T-cell (primary cell): ENCODE results near the gene TIAM2. TPM values are rescaled to one million over a fixed set of nuclear protein-coding genes. Genes with fewer than 3 reads are reported as not detected.

Experiments used
- ATAC-seq, 4 experiments: fragments of 200-7000 bp in 3 of 4; fragments of 150-1000 bp in 1 of 4; cut with Tn5 transposase; replicated peaks in 1 of 4; 1 replicate in 3 of 4; 2 replicates in 1 of 4; pipeline ENCODE4 v1.10.0; 2021; ENCODE audit warnings: moderate library complexity in 3 of 4, mild to moderate bottlenecking in 2 of 4, moderate number of reproducible peaks in 1 of 4
- CTCF ChIA-PET, 2 donors: fragments of 300-600 bp; sonication (Branson Sonifier 250); formaldehyde crosslinking; loops; one replicate each; lab custom pipeline; 2022; ENCODE audit warnings: antibody characterized with exemption in 2 of 2; lab: Charles Lee
- POLR2A ChIA-PET, 2 donors: fragments of 300-600 bp; sonication (Branson Sonifier 250); formaldehyde crosslinking; loops; one replicate each; lab custom pipeline; 2022; ENCODE audit warnings: antibody characterized with exemption in 2 of 2; lab: Charles Lee
- DNase-seq, 35 experiments: peaks; one replicate each; pipeline versions ENCODE4 v3.0.0 to v3.0.0-alpha.2; 2013 to 2023
- H3K27ac ChIP-seq: one replicate; pipeline ENCODE4 v1.5.1; 2013; ENCODE audit warnings: low read length
- H3K27me3 ChIP-seq, 2 experiments: replicated peaks in 1 of 2; 1 replicate in 1 of 2; 2 replicates in 1 of 2; pipeline versions ENCODE4 v1.6.1 to v1.7.0; 2013; ENCODE audit warnings: low read length in 1 of 2, mixed read lengths in 1 of 2; ENCODE audit not compliant: control insufficient read depth in 2 of 2, insufficient read depth in 2 of 2; ENCODE audit errors: extremely low read depth in 1 of 2
- H3K36me3 ChIP-seq, 2 donors: 1 replicate in 1 of 2; 2 replicates in 1 of 2; pipeline versions ENCODE4 v1.6.1 to v1.7.0; 2013; ENCODE audit warnings: low read length in 1 of 2; ENCODE audit not compliant: control insufficient read depth in 2 of 2, insufficient read depth in 1 of 2; ENCODE audit errors: extremely low read depth in 1 of 2
- H3K4me1 ChIP-seq, 2 experiments: 1 replicate in 1 of 2; 2 replicates in 1 of 2; pipeline versions ENCODE4 v1.6.1 to v1.7.0; 2013; ENCODE audit warnings: low read length in 2 of 2, mixed read lengths in 1 of 2; ENCODE audit not compliant: insufficient read depth in 2 of 2, control insufficient read depth in 1 of 2; ENCODE audit errors: extremely low read depth in 1 of 2
- H3K4me3 ChIP-seq, 2 donors: 1 replicate in 1 of 2; 2 replicates in 1 of 2; pipeline versions ENCODE4 v1.5.1 to v1.7.0; 2013; ENCODE audit warnings: mild to moderate bottlenecking in 2 of 2, low read length in 1 of 2, moderate library complexity in 1 of 2; ENCODE audit not compliant: control insufficient read depth in 1 of 2; ENCODE audit errors: extremely low read depth in 1 of 2
- H3K9me3 ChIP-seq: 2 replicates; pipeline ENCODE4 v1.7.0; 2013
- H3K27ac Mint-ChIP-seq, 2 donors: one replicate each; pipeline ENCODE4 v1.8.0; 2020 to 2021; ENCODE audit warnings: mild to moderate bottlenecking in 2 of 2, mixed read lengths in 2 of 2
- H3K27me3 Mint-ChIP-seq, 2 donors: one replicate each; pipeline ENCODE4 v1.8.0; 2021 to 2022; ENCODE audit warnings: mixed read lengths in 2 of 2
- H3K36me3 Mint-ChIP-seq: one replicate; pipeline ENCODE4 v1.8.0; 2021; ENCODE audit warnings: mixed read lengths
- H3K4me1 Mint-ChIP-seq, 3 donors: one replicate each; pipeline ENCODE4 v1.8.0; 2020 to 2022; ENCODE audit warnings: mixed read lengths in 3 of 3, mild to moderate bottlenecking in 1 of 3
- H3K4me3 Mint-ChIP-seq, 3 donors: one replicate each; pipeline ENCODE4 v1.8.0; 2020 to 2022; ENCODE audit warnings: mild to moderate bottlenecking in 3 of 3, mixed read lengths in 3 of 3, moderate library complexity in 3 of 3
- H3K9me3 Mint-ChIP-seq, 3 donors: one replicate each; pipeline ENCODE4 v1.8.0; 2020 to 2022; ENCODE audit warnings: mixed read lengths in 3 of 3
- WGBS: methylation state at CpG from one replicate; pipeline ENCODE4 v1.1.5; 2013; ENCODE audit warnings: missing lambda C conversion rate; ENCODE audit not compliant: insufficient coverage; 5-methylcytosine and 5-hydroxymethylcytosine counted together
- total RNA-seq, 35 experiments: library from RNA in 6 of 35; stranded (reverse) in 6 of 35; fragments of 120-200 nt in 1 of 35; gene quantifications; one replicate each; pipeline versions ENCODE4 v1.2.1 to v1.2.4 and lab custom pipeline; 2013 to 2026

The TIAM2 gene
- total RNA-seq, 5 donors from 2014 or later (not counting 1 experiment from before 2014, with no cell fraction given) = 4.6 to 7.1 (median 6.8) TPM

DNA sequence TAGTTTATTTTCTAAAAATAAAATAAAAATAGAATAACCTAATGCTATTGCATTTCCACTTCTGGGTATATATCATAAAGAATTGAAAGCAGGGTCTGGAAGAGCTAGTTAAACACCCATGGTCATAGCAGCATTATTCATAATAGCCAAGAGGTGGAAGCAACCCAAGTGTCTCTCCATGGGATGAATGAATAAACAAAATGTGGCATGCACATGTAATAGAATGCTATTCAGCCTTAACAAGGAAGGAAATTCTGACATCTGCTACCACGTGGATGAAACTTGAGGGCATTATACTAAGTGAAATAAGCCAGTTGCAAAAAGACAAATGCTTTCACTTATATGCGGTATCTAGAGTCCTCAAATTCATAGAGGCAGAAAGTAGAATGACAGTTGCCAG, 130.8 kb downstream of the TIAM2 start:
- Histone ChIP-seq H3K4me1 (no peaks in the 10 kb centered on the region), H3K27me3 (peaks cover 0 to 6% of the 10 kb centered on the region in 2 experiments), H3K4me3 (no peak overlapping the region), H3K9me3 (no peaks in the 10 kb centered on the region), H3K27ac (no peak overlapping the region), H3K36me3 (no peaks in the 10 kb centered on the region)
- Mint-ChIP-seq H3K9me3 (no peaks in the 10 kb centered on the region), H3K27ac (no peak overlapping the region), H3K27me3 (peaks cover 0 to 3% of the 10 kb centered on the region in 2 donors), H3K4me3 (no peak overlapping the region), H3K36me3 (no peaks in the 10 kb centered on the region), H3K4me1 (peaks cover 0 to 6% (median 5%) of the 10 kb centered on the region in 3 donors)
- POLR2A ChIA-PET = no interaction called here
- CTCF ChIA-PET = interaction anchor here in 1 of 2 donors (0.6 kb wide), 1 partner anchor 49 kb away, joined by 9 read pairs; no protein-coding TSS in a partner anchor
- no peak for DNase-seq
- WGBS = 100% methylated on average over 1 of the region's 2 CpGs
- ATAC-seq = no peak

- Histone ChIP-seq H3K36me3 (no peaks in the 10 kb centered on the region), H3K4me3 (no peak overlapping the region), H3K27ac (no peak overlapping the region), H3K9me3 (no peaks in the 10 kb centered on the region), H3K4me1 (no peaks in the 10 kb centered on the region), H3K27me3 (peaks cover 0 to 8% of the 10 kb centered on the region in 2 experiments)
- no peak overlapping the region for H3K27ac Mint-ChIP-seq
- H3K4me3 Mint-ChIP-seq = no peak overlapping the region
- DNase-seq = no peak
- 67% methylated on average over 4 of the region's 10 CpGs for WGBS
- CTCF ChIA-PET = no interaction called here
- H3K27me3 Mint-ChIP-seq = peaks cover 0 to 3% of the 10 kb centered on the region in 2 donors
- POLR2A ChIA-PET = no interaction called here
- H3K9me3 Mint-ChIP-seq = no peaks in the 10 kb centered on the region
- peaks cover 0 to 5% (median 1%) of the 10 kb centered on the region in 3 donors for H3K4me1 Mint-ChIP-seq
- ATAC-seq = no peak
- H3K36me3 Mint-ChIP-seq = no peaks in the 10 kb centered on the region
Observed at GRCh38 chr6:155126727-155127439, 131.8 kb downstream of the TIAM2 start.

DNA sequence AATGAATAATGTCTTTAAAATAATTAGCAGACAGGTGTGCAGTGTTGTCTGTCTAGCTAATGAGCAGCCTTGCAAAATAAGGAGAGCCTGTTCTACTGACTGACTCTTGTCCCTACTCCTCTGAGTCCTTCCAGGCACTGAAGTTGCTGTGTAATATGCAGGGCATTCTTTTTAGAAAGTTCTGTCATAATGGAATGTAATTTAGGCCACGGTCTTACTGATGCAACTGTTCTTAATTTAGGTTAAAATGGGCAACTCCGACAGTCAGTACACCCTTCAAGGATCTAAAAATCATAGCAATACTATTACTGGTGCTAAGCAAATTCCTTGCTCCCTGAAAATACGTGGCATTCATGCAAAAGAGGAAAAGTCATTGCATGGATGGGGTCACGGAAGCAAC, 133.9 kb downstream of the TIAM2 start:
- H3K27ac Mint-ChIP-seq = no peak overlapping the region
- peaks cover 0 to 3% of the 10 kb centered on the region in 2 donors for H3K27me3 Mint-ChIP-seq
- no peak overlapping the region for H3K27ac ChIP-seq
- H3K36me3 Mint-ChIP-seq = no peaks in the 10 kb centered on the region
- H3K4me3 ChIP-seq = no peak overlapping the region
- H3K4me1 ChIP-seq = no peaks in the 10 kb centered on the region
- H3K27me3 ChIP-seq = peaks cover 0 to 8% of the 10 kb centered on the region in 2 experiments
- no peaks in the 10 kb centered on the region for H3K9me3 ChIP-seq
- POLR2A ChIA-PET = interaction anchor here in 1 of 2 donors (0.6 kb wide), 1 partner anchor 1327 kb away, joined by 4 read pairs; no protein-coding TSS in a partner anchor
- CTCF ChIA-PET = no interaction called here
- no peaks in the 10 kb centered on the region for H3K36me3 ChIP-seq
- no peaks in the 10 kb centered on the region for H3K9me3 Mint-ChIP-seq
- H3K4me3 Mint-ChIP-seq = no peak overlapping the region
- 81% methylated on average over 2 of the region's 4 CpGs for WGBS
- DNase-seq (no peak), ATAC-seq (no peak)
- H3K4me1 Mint-ChIP-seq = peaks cover 0 to 5% (median 0%) of the 10 kb centered on the region in 3 donors

DNA sequence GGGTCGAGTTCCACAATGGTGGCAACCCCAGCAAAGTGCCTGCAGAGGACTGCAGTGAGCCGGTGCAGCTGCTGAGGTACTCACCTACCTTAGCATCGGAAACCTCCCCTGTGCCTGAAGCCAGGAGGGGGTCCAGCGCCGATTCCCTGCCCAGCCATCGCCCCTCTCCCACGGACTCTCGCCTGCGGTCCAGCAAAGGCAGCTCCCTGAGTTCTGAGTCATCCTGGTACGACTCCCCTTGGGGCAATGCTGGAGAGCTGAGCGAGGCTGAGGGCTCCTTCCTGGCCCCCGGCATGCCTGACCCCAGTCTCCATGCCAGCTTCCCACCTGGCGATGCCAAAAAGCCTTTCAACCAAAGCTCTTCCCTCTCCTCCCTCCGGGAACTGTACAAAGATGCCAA, 134.6 kb downstream of the TIAM2 start:
- CTCF ChIA-PET = no interaction called here
- DNase-seq = no peak
- 91% methylated on average over 14 of the region's 14 CpGs for WGBS
- Mint-ChIP-seq H3K27ac (no peak overlapping the region), H3K36me3 (no peaks in the 10 kb centered on the region), H3K9me3 (no peaks in the 10 kb centered on the region), H3K4me3 (no peak overlapping the region), H3K27me3 (peaks cover 0 to 3% of the 10 kb centered on the region in 2 donors), H3K4me1 (peaks cover 0 to 5% (median 0%) of the 10 kb centered on the region in 3 donors)
- H3K4me3 ChIP-seq = no peak overlapping the region
- no peaks in the 10 kb centered on the region for H3K36me3 ChIP-seq
- ATAC-seq = peak in 1 of 4 experiments; percentile 12
- H3K4me1 ChIP-seq = no peaks in the 10 kb centered on the region
- H3K27ac ChIP-seq = no peak overlapping the region
- POLR2A ChIA-PET = no interaction called here
- H3K9me3 ChIP-seq = no peaks in the 10 kb centered on the region
- H3K27me3 ChIP-seq = peaks cover 0 to 8% of the 10 kb centered on the region in 2 experiments

DNA sequence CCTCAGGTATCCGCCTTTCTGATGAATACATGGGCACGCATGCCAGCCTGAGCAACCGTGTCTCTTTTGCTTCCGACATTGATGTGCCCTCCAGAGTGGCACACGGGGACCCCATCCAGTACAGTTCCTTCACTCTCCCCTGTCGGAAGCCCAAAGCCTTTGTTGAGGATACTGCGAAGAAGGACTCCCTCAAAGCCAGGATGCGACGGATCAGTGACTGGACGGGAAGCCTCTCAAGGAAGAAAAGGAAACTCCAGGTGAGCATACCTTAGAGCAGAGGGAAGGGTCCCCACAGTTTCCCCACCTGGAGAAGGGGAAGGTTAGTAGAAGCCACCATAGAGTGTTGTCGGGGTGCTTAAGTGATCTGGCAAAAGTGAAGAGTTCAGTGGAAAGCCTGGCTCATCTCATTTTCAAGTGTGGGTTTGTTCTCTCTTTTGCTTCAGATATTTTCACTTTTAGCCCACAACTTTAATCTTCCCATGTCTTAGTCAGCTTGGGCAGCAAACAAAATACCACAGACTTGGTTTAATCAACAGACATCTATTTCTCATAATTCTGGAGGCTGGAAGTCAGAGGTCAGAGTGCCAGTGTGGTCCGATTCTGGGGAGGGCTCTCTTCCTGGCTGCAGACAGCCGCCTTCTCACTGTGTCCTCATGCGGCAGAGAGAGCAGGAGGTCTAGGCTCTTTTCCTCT, 135.2 kb downstream of the TIAM2 start:
- Histone ChIP-seq H3K9me3 (no peaks in the 10 kb centered on the region), H3K4me3 (no peak overlapping the region), H3K36me3 (no peaks in the 10 kb centered on the region), H3K4me1 (no peaks in the 10 kb centered on the region), H3K27me3 (peaks cover 0 to 8% of the 10 kb centered on the region in 2 experiments), H3K27ac (no peak overlapping the region)
- Mint-ChIP-seq H3K27ac (no peak overlapping the region), H3K4me3 (no peak overlapping the region), H3K4me1 (peaks cover 0 to 5% (median 0%) of the 10 kb centered on the region in 3 donors), H3K27me3 (peaks cover 0 to 3% of the 10 kb centered on the region in 2 donors), H3K9me3 (no peaks in the 10 kb centered on the region), H3K36me3 (no peaks in the 10 kb centered on the region)
- DNase-seq (no peak), ATAC-seq (peak in 1 of 4 experiments; percentile 13)
- ChIA-PET POLR2A (no interaction called here), CTCF (no interaction called here)
- WGBS = 80% methylated on average over 3 of the region's 14 CpGs

GRCh38 chr6:155132617-155133016, 137.5 kb downstream of the TIAM2 start:
- Mint-ChIP-seq H3K27me3 (peaks cover 0 to 3% of the 10 kb centered on the region in 2 donors), H3K27ac (no peak overlapping the region), H3K36me3 (no peaks in the 10 kb centered on the region), H3K4me3 (no peak overlapping the region), H3K4me1 (peaks cover 0 to 2% (median 0%) of the 10 kb centered on the region in 3 donors), H3K9me3 (no peaks in the 10 kb centered on the region)
- ChIA-PET POLR2A (no interaction called here), CTCF (no interaction called here)
- Histone ChIP-seq H3K4me3 (no peak overlapping the region), H3K4me1 (no peaks in the 10 kb centered on the region), H3K36me3 (no peaks in the 10 kb centered on the region), H3K9me3 (no peaks in the 10 kb centered on the region), H3K27me3 (peaks cover 0 to 8% of the 10 kb centered on the region in 2 experiments), H3K27ac (no peak overlapping the region)
- WGBS = 98% methylated on average over 5 of the region's 9 CpGs
- ATAC-seq (no peak), DNase-seq (no peak)
